H1 (cell line): Measurements from ENCODE around the gene PHOSPHO1. TPM values are rescaled to one million over a fixed set of nuclear protein-coding genes. Genes with fewer than 3 reads are reported as not detected.

ENCODE experiments used
- CTCF ChIA-PET: fragments of 300-600 bp; sonication (Branson Sonifier 250); formaldehyde crosslinking; loops from one replicate; lab custom pipeline; 2021; ENCODE audit not compliant: partially characterized antibody; lab: Charles Lee
- POLR2A ChIA-PET: fragments of 300-600 bp; sonication (Branson Sonifier 250); formaldehyde crosslinking; loops from one replicate; lab custom pipeline; 2021; ENCODE audit warnings: inconsistent platforms; ENCODE audit not compliant: partially characterized antibody; lab: Charles Lee
- DNase-seq, 2 experiments: peaks; one replicate each; pipeline versions ENCODE4 v3.0.0 to v3.0.0-alpha.2; 2010 to 2022; ENCODE audit warnings: low spot score in 2 of 2, low read depth in 1 of 2, mixed read lengths in 1 of 2
- FAIRE-seq: peaks from 2 replicates; lab custom pipeline; 2011; peaks lifted over from hg19 to GRCh38; lab: Jason Lieb, UNC
- H2AFZ ChIP-seq: 2 replicates; pipeline ENCODE4 v1.8.1; 2012; ENCODE audit warnings: low read length, inconsistent platforms
- H2AK5ac ChIP-seq: 2 replicates; pipeline ENCODE4 v1.6.1; 2013; ENCODE audit warnings: low read depth, low read length
- H2BK120ac ChIP-seq: replicated peaks from 2 replicates; pipeline ENCODE3; 2013; ENCODE audit warnings: low read depth, low read length, inconsistent platforms
- H2BK12ac ChIP-seq: 2 replicates; pipeline ENCODE4 v1.6.1; 2013; ENCODE audit warnings: low read depth, low read length
- H2BK15ac ChIP-seq: 2 replicates; pipeline ENCODE4 v1.6.1; 2013; ENCODE audit warnings: low read length
- H2BK20ac ChIP-seq: 2 replicates; pipeline ENCODE4 v1.6.1; 2013; ENCODE audit warnings: low read length
- H2BK5ac ChIP-seq: 2 replicates; pipeline ENCODE4 v1.6.1; 2013; ENCODE audit warnings: low read depth, low read length
- H3K14ac ChIP-seq: 2 replicates; pipeline ENCODE4 v1.6.1; 2013; ENCODE audit warnings: inconsistent platforms; ENCODE audit not compliant: insufficient read length
- H3K18ac ChIP-seq: 2 replicates; pipeline ENCODE4 v1.6.1; 2013; ENCODE audit warnings: low read length; ENCODE audit errors: extremely low read depth
- H3K23ac ChIP-seq: 2 replicates; pipeline ENCODE4 v1.6.1; 2013; ENCODE audit warnings: inconsistent platforms; ENCODE audit not compliant: insufficient read length
- H3K23me2 ChIP-seq: 2 replicates; pipeline ENCODE4 v1.6.1; 2013; ENCODE audit warnings: low read depth, low read length
- H3K27ac ChIP-seq: 2 replicates; pipeline ENCODE4 v1.6.1; 2011; ENCODE audit warnings: low read depth, low read length, inconsistent platforms
- H3K27me3 ChIP-seq, 4 experiments: replicated peaks in 1 of 4; 1 replicate in 1 of 4; 2 replicates in 3 of 4; pipeline versions ENCODE4 v1.6.1 to v1.8.1; 2011 to 2013; ENCODE audit warnings: low read length in 3 of 4, mild to moderate bottlenecking in 3 of 4, inconsistent platforms in 2 of 4, mixed read lengths in 2 of 4, moderate library complexity in 1 of 4; ENCODE audit not compliant: control insufficient read depth in 3 of 4, insufficient read depth in 3 of 4; ENCODE audit errors: extremely low read depth in 1 of 4
- H3K36me3 ChIP-seq, 4 experiments: 2 replicates each; pipeline versions ENCODE4 v1.6.1 to v1.8.1; 2011 to 2013; ENCODE audit warnings: mild to moderate bottlenecking in 4 of 4, low read length in 3 of 4, moderate library complexity in 2 of 4, control low read depth in 1 of 4, inconsistent platforms in 1 of 4; ENCODE audit not compliant: insufficient read depth in 4 of 4, control insufficient read depth in 2 of 4
- H3K4ac ChIP-seq: replicated peaks from 2 replicates; pipeline ENCODE3; 2013; ENCODE audit warnings: low read length, low read depth, mixed read lengths, inconsistent platforms; ENCODE audit not compliant: insufficient read length
- H3K4me1 ChIP-seq, 4 experiments: replicated peaks in 1 of 4; 1 replicate in 1 of 4; 2 replicates in 3 of 4; pipeline versions ENCODE4 v1.6.1 to v1.8.1; 2011 to 2013; ENCODE audit warnings: low read length in 3 of 4, inconsistent platforms in 2 of 4, mixed read lengths in 1 of 4; ENCODE audit not compliant: insufficient read depth in 4 of 4, control insufficient read depth in 3 of 4
- H3K4me2 ChIP-seq, 2 experiments: 2 replicates each; pipeline versions ENCODE4 v1.6.1 to v1.8.1; 2011 to 2013; ENCODE audit warnings: low read depth in 2 of 2, low read length in 2 of 2, control low read depth in 1 of 2, inconsistent platforms in 1 of 2, mild to moderate bottlenecking in 1 of 2; ENCODE audit not compliant: insufficient read depth in 1 of 2
- H3K4me3 ChIP-seq, 4 experiments: fragments of 200-600, 300-600 bp in 1 of 4; sonication (generic), shearing (Covaris generic), sonication (Bioruptor Twin) in 1 of 4; 2 replicates each; pipeline versions ENCODE4 v1.5.1 to v1.8.1; 2011 to 2016; ENCODE audit warnings: low read length in 4 of 4, low read depth in 3 of 4, control low read depth in 2 of 4, inconsistent platforms in 2 of 4, mild to moderate bottlenecking in 2 of 4, mixed read lengths in 1 of 4, moderate library complexity in 1 of 4; ENCODE audit not compliant: insufficient read depth in 2 of 4; ENCODE audit errors: extremely low read depth in 1 of 4
- H3K56ac ChIP-seq: replicated peaks from 2 replicates; pipeline ENCODE3; 2013; ENCODE audit warnings: low read depth, mild to moderate bottlenecking, mixed read lengths, low read length, inconsistent platforms; ENCODE audit not compliant: insufficient read length
- H3K79me1 ChIP-seq: 2 replicates; pipeline ENCODE4 v1.6.1; 2013; ENCODE audit warnings: low read depth, low read length, control low read depth
- H3K79me2 ChIP-seq, 2 experiments: 2 replicates each; pipeline versions ENCODE4 v1.6.1 to v1.8.1; 2012 to 2013; ENCODE audit warnings: low read length in 2 of 2, mild to moderate bottlenecking in 2 of 2, inconsistent platforms in 1 of 2; ENCODE audit not compliant: insufficient read depth in 2 of 2, control insufficient read depth in 1 of 2
- H3K9ac ChIP-seq, 4 experiments: replicated peaks in 1 of 4; 1 replicate in 1 of 4; 2 replicates in 3 of 4; pipeline versions ENCODE4 v1.6.1 to v1.8.1; 2011 to 2013; ENCODE audit warnings: low read depth in 3 of 4, low read length in 3 of 4, control low read depth in 2 of 4, mild to moderate bottlenecking in 2 of 4, moderate library complexity in 2 of 4, inconsistent platforms in 1 of 4; ENCODE audit errors: extremely low read depth in 1 of 4
- H3K9me3 ChIP-seq, 2 experiments: 2 replicates each; pipeline versions ENCODE4 v1.6.1 to v1.8.1; 2012 to 2013; ENCODE audit warnings: mild to moderate bottlenecking in 2 of 2, moderate library complexity in 2 of 2, control low read depth in 1 of 2, inconsistent platforms in 1 of 2, low read depth in 1 of 2, low read length in 1 of 2, mixed read lengths in 1 of 2; ENCODE audit not compliant: insufficient read depth in 2 of 2
- H4K20me1 ChIP-seq, 2 experiments: replicated peaks in 1 of 2; 2 replicates each; pipeline versions ENCODE3 to v1.8.1; 2011 to 2013; ENCODE audit warnings: inconsistent platforms in 2 of 2, low read length in 2 of 2, mild to moderate bottlenecking in 1 of 2; ENCODE audit not compliant: insufficient read depth in 2 of 2, control insufficient read depth in 1 of 2
- H4K5ac ChIP-seq: 2 replicates; pipeline ENCODE4 v1.6.1; 2013; ENCODE audit warnings: low read length, low read depth, mixed read lengths, inconsistent platforms; ENCODE audit not compliant: insufficient read length
- H4K8ac ChIP-seq: 2 replicates; pipeline ENCODE4 v1.8.0; 2013; ENCODE audit warnings: mild to moderate bottlenecking, moderate library complexity, low read length, inconsistent platforms; ENCODE audit not compliant: insufficient read depth; ENCODE audit errors: extremely low read depth
- H4K91ac ChIP-seq: replicated peaks from 2 replicates; pipeline ENCODE3; 2013; ENCODE audit warnings: low read length, mixed read lengths, inconsistent platforms; ENCODE audit not compliant: insufficient read length
- BCL11A ChIP-seq, 2 experiments: IDR thresholded peaks; one replicate each; pipeline ENCODE4 v1.6.1; 2011; ENCODE audit warnings: low read depth in 2 of 2, low read length in 2 of 2, mild to moderate bottlenecking in 2 of 2
- CTCF ChIP-seq, 3 experiments: IDR thresholded peaks; 1 replicate in 2 of 3; 2 replicates in 1 of 3; pipeline versions ENCODE4 v1.5.1 to v1.6.1; 2011; ENCODE audit warnings: low read length in 3 of 3, mild to moderate bottlenecking in 3 of 3, inconsistent platforms in 2 of 3, low read depth in 1 of 3, moderate library complexity in 1 of 3; ENCODE audit not compliant: insufficient read depth in 1 of 3; ENCODE audit errors: control extremely low read depth in 1 of 3
- EZH2 ChIP-seq: fragments of 200-600 bp; sonication (generic); IDR thresholded peaks from 2 replicates; pipeline ENCODE4 v1.7.1; 2012; ENCODE audit warnings: low read depth, mild to moderate bottlenecking, moderate library complexity, low read length, inconsistent platforms; ENCODE audit not compliant: severe bottlenecking
- HDAC6 ChIP-seq: IDR thresholded peaks from one replicate; pipeline ENCODE4 v1.7.1; 2012; ENCODE audit warnings: low read depth, mild to moderate bottlenecking, inconsistent platforms, low read length, moderate library complexity
- MAX ChIP-seq: IDR thresholded peaks from 2 replicates; pipeline ENCODE4 v1.6.1; 2012; ENCODE audit warnings: inconsistent platforms
- RAD21 ChIP-seq, 2 experiments: IDR thresholded peaks in 1 of 2; conservative IDR thresholded peaks in 1 of 2; 2 replicates each; pipeline ENCODE4 v1.6.1; 2011; ENCODE audit warnings: low read depth in 2 of 2, low read length in 2 of 2, improper control_type of control experiment in 1 of 2, inconsistent platforms in 1 of 2, mild to moderate bottlenecking in 1 of 2, moderate library complexity in 1 of 2
- YY1 ChIP-seq: IDR thresholded peaks from 2 replicates; pipeline ENCODE4 v1.6.1; 2011; ENCODE audit warnings: low read depth, mild to moderate bottlenecking, low read length
- WGBS, 2 experiments: shearing (Covaris generic) in 1 of 2; methylation state at CpG; one replicate each; pipeline versions ENCODE4 v1.1.6 to v1.1.7; 2013 to 2015; ENCODE audit warnings: low lambda C conversion rate in 2 of 2, mixed read lengths in 2 of 2, inconsistent platforms in 1 of 2, low coverage in 1 of 2, missing lambda C conversion rate in 1 of 2; ENCODE audit not compliant: insufficient replicate concordance in 2 of 2, insufficient coverage in 1 of 2, insufficient read length in 1 of 2; ENCODE audit errors: extremely low coverage in 1 of 2, missing lambda C conversion rate in 1 of 2; 5-methylcytosine and 5-hydroxymethylcytosine counted together
- polyA plus RNA-seq, 7 experiments: library from polyadenylated mRNA; depleted of rRNA in 3 of 7; stranded (reverse) in 5 of 7; unstranded in 2 of 7; fragments of >200 nt in 5 of 7; fragments of 200-250 nt in 2 of 7; gene quantifications; 1 replicate in 5 of 7; 2 replicates in 1 of 7; 4 replicates in 1 of 7; pipeline versions ENCODE4 v1.2.1 to v1.2.3, GENCODE V29; 2011 to 2013; ENCODE audit warnings: missing spikeins in 2 of 7, mixed read lengths in 2 of 7
- total RNA-seq: library from RNA; stranded (reverse); fragmentation: NEBNext Ultra II Directional; extraction: Animal tissue kit (Norgen Biotek cat#: 25700); gene quantifications from 2 replicates; pipeline ENCODE4 v1.2.1, GENCODE V29; 2021

The PHOSPHO1 gene
- total and polyA plus RNA-seq, 2 of the 8 experiments (the other 6 are each of a cell fraction or from before 2014, with no cell fraction given) = 0.34 to 0.45 TPM

GRCh38 chr17:49218941-49219913 is 11.4 kb downstream of the PHOSPHO1 start:
- FAIRE-seq = no peak
- Histone ChIP-seq H3K36me3 (no peaks in the 10 kb centered on the region), H4K91ac (no peak overlapping the region), H4K5ac (no peak overlapping the region), H3K27ac (no peak overlapping the region), H3K4me1 (peaks cover 0 to 9% (median 2%) of the 10 kb centered on the region in 4 experiments; a peak in 5 of 7 replicates), H3K4ac (no peak overlapping the region), H2BK15ac (peak overlapping the region; percentile 31; the same call in 1 of the 2 replicates), H3K14ac (no peak overlapping the region), H3K9me3 (no peaks in the 10 kb centered on the region), H3K18ac (no peak overlapping the region; the same call in 1 of the 2 replicates), H3K79me1 (no peaks in the 10 kb centered on the region), H2BK12ac (no peak overlapping the region), H3K9ac (no peak overlapping the region), H3K4me2 (no peak overlapping the region), H3K56ac (no peak overlapping the region), H3K23ac (no peak overlapping the region), H2AK5ac (no peak overlapping the region), H3K4me3 (no peak overlapping the region), H2BK20ac (no peak overlapping the region), H4K20me1 (peaks cover 0 to 3% of the 10 kb centered on the region in 2 experiments), H4K8ac (peak overlapping the region; percentile 11), H2BK5ac (no peak overlapping the region), H3K79me2 (no peaks in the 10 kb centered on the region), H3K27me3 (peaks cover 3 to 24% (median 17%) of the 10 kb centered on the region in 4 experiments), H2AFZ (no peak overlapping the region), H3K23me2 (peaks cover 8% of the 10 kb centered on the region; the same call in 1 of the 2 replicates), H2BK120ac (no peak overlapping the region)
- CTCF ChIA-PET = interaction anchor here (0.6 to 2.3 kb wide), 5 partner anchors 8 to 35 kb away, joined by 3 to 10 read pairs (median 3); no protein-coding TSS in a partner anchor
- 86% methylated on average over 15 of the region's 37 CpGs; no CpG with 5 or more reads in 1 of the 2 experiments for WGBS, 2 experiments
- DNase-seq = peak in 1 of 2 experiments; percentile 68
- POLR2A ChIA-PET = interaction anchor here (1.6 kb wide), 1 partner anchor 11 kb away, joined by 6 read pairs; the partner anchor contains the start of gene PHOSPHO1
- TF ChIP-seq YY1 (no peak), MAX (peak; percentile 77), HDAC6 (no peak), RAD21 (IDR thresholded peaks at IDR 0.05 in 1 of 2, conservative IDR thresholded peaks at IDR 0.05 in 1 of 2; ENCODE audit: low read depth in 2 of 2, low read length in 2 of 2) (peak in 1 of 2 experiments; percentile 40; a peak in 2 of 4 replicates), CTCF (IDR thresholded peaks at IDR 0.05; ENCODE audit: control extremely low read depth in 1 of 3, insufficient read depth in 1 of 3, low read depth in 1 of 3, low read length in 3 of 3) (peak; percentile 36 to 68 (median 49); a peak in 3 of 4 replicates), BCL11A (IDR thresholded peaks at IDR 0.05; ENCODE audit: low read depth in 2 of 2, low read length in 2 of 2) (no peak), EZH2 (no peak)
